ENCODE data around the gene SLC12A2.
A peak's percentile ranks its signal among the peaks of the same experiment; 100 is the strongest.

SLC12A2 gene

GRCh38 chr5:128081111-128081851 lies 2.3 kb upstream of the SLC12A2 start:
- H3K4me3 ChIP-seq (replicated peaks; ENCODE audit: low read depth, low read length), result peak overlapping the region; percentile 92
- DNase-seq (ENCODE audit: low read depth), result peak; percentile 38
- TF ChIP-seq CTCF (IDR thresholded peaks at IDR 0.05; ENCODE audit: low read length, missing control alignments), result peak; percentile 32

GRCh38 chr5:128082551-128083032 lies 974 bp upstream of the SLC12A2 start:
- H3K4me3 ChIP-seq (replicated peaks; ENCODE audit: low read depth, low read length), result peak overlapping the region; percentile 92
- no peak for DNase-seq (ENCODE audit: low read depth)
- no peak for TF ChIP-seq CTCF (IDR thresholded peaks at IDR 0.05; ENCODE audit: low read length, missing control alignments)

- DNase-seq (ENCODE audit: low read depth), result no peak
- TF ChIP-seq CTCF (IDR thresholded peaks at IDR 0.05; ENCODE audit: low read length, missing control alignments), result peak; percentile 2
- H3K4me3 ChIP-seq (replicated peaks; ENCODE audit: low read depth, low read length), result peak overlapping the region; percentile 92
Observed at GRCh38 chr5:128083811-128084227, 253 bp downstream of the SLC12A2 start.

- no peak for TF ChIP-seq CTCF (IDR thresholded peaks at IDR 0.05; ENCODE audit: low read length, missing control alignments)
Observed at GRCh38 chr5:128084228-128085167, 932 bp downstream of the SLC12A2 start.

GRCh38 chr5:128085413-128085812 lies 1.8 kb downstream of the SLC12A2 start:
- H3K4me3 ChIP-seq (replicated peaks; ENCODE audit: low read depth, low read length), result peak overlapping the region; percentile 92
- no peak for TF ChIP-seq CTCF (IDR thresholded peaks at IDR 0.05; ENCODE audit: low read length, missing control alignments)

More at GRCh38 chr5:128084228-128085167, 932 bp downstream of the SLC12A2 start:
- peak overlapping the region; percentile 92 for H3K4me3 ChIP-seq (replicated peaks; ENCODE audit: low read depth, low read length)
- DNase-seq (ENCODE audit: low read depth), result peak; percentile 34

GRCh38 chr5:128091579-128091978 lies 8.0 kb downstream of the SLC12A2 start:
- no peak for DNase-seq (ENCODE audit: low read depth)
- no peak for TF ChIP-seq CTCF (IDR thresholded peaks at IDR 0.05; ENCODE audit: low read length, missing control alignments)
- H3K4me3 ChIP-seq (replicated peaks; ENCODE audit: low read depth, low read length), result no peak overlapping the region

More at GRCh38 chr5:128085413-128085812, 1.8 kb downstream of the SLC12A2 start:
- DNase-seq (ENCODE audit: low read depth), result no peak
